NK-92 (cell line): ENCODE measurements around the gene EIF2S2.
"Not testable (repeated sequence)": the region's sequence is repeated elsewhere in the genome, so short reads cannot be mapped to it uniquely, and the experiment has no call there.

Source experiments
- DNase-seq: peaks from one replicate; lab custom pipeline; 2025; ENCODE audit not compliant: unreplicated experiment; lab: John Stamatoyannopoulos, UW

The EIF2S2 gene

GRCh38 chr20:34111702-34112599 is at the start of gene EIF2S2:
TSS of gene EIF2S2 (minus strand) at chr20:34112243. CDS start at chr20:34112110, 133 bp downstream.
- DNase-seq = peak; percentile 73

- DNase-seq = not testable (repeated sequence)
These were observed 45.7 kb upstream of the EIF2S2 start for GRCh38 chr20:34157697-34158096.

- no peak for DNase-seq
These were observed 43.8 kb upstream of the EIF2S2 start for GRCh38 chr20:34155836-34156235.

- DNase-seq = not testable (repeated sequence)
These were observed 41.1 kb upstream of the EIF2S2 start for GRCh38 chr20:34153169-34153568.

GRCh38 chr20:34152073-34152472 is 40.0 kb upstream of the EIF2S2 start:
- not testable (repeated sequence) for DNase-seq

GRCh38 chr20:34150306-34151000 is 38.4 kb upstream of the EIF2S2 start:
- DNase-seq = no peak

GRCh38 chr20:34145280-34145819 is 33.3 kb upstream of the EIF2S2 start:
- no peak for DNase-seq

- no peak for DNase-seq
These were observed 31.9 kb upstream of the EIF2S2 start for GRCh38 chr20:34143951-34144350.

- no peak for DNase-seq
These were observed 30.1 kb upstream of the EIF2S2 start for GRCh38 chr20:34142121-34142520.

- DNase-seq = no peak
These were observed 29.2 kb upstream of the EIF2S2 start for GRCh38 chr20:34141293-34141692.

GRCh38 chr20:34135525-34136275 is 23.7 kb upstream of the EIF2S2 start:
- not testable (repeated sequence) for DNase-seq

- DNase-seq = not testable (repeated sequence)
These were observed 21.4 kb upstream of the EIF2S2 start for GRCh38 chr20:34133365-34133860.

- DNase-seq = not testable (repeated sequence)
These were observed 20.9 kb upstream of the EIF2S2 start for GRCh38 chr20:34132943-34133342.

- not testable (repeated sequence) for DNase-seq
These were observed 20.4 kb upstream of the EIF2S2 start for GRCh38 chr20:34132491-34132890.

GRCh38 chr20:34131491-34131890 is 19.4 kb upstream of the EIF2S2 start:
- no peak for DNase-seq

- DNase-seq = no peak
These were observed 17.6 kb upstream of the EIF2S2 start for GRCh38 chr20:34129518-34130162.

- DNase-seq = no peak
These were observed 15.7 kb upstream of the EIF2S2 start for GRCh38 chr20:34127792-34128191.

- DNase-seq = no peak
These were observed 12.6 kb upstream of the EIF2S2 start for GRCh38 chr20:34124469-34125249.

GRCh38 chr20:34123309-34123708 is 11.3 kb upstream of the EIF2S2 start:
- DNase-seq = no peak
